ENCODE data around the gene IGF2. TPM values are rescaled to one million over a fixed set of nuclear protein-coding genes. Genes with fewer than 3 reads are reported as not detected.

IGF2 gene
- total and polyA plus RNA-seq, 2 of the 8 experiments (the other 6 are each of a cell fraction or from before 2014, with no cell fraction given), result 0.74 to 1.5 TPM

DNA sequence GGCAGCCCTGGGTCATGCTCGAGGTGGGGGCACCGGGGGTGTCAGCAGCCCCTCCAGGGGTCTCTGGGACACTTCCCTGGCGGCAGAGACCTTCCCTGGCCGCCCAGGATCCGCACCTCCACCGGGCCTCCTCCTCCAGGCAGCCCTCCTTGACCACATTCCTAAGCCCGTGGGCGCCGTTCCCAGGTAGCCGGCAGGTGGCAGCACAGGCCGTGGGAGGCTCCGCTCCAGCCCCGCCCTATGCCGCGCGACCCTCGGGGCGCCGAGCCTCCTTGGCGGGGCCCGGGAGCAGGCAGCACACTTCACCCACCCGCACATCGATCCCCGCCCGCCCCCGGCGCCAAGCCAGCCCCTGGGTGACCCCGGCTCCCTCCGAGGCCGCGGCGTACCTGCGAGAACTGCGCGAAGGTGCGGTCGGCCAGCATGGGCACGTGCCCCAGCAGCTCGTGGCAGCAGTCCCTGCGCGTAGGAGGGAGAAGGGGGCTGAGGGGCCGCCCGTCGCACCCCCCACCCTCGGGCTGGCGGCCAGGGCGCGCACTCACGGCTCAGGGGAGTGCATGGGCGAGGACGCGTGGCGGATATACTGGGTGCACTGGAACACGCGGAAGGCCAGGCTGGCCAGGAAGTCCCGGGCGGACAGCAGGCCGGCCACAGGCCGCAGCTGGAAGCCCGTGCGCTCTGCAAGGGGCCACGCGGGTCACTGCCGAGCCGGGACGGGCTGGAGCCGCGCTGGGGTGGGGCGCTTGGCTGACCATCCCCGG is 27.1 kb upstream of the IGF2 start (continued):
- no peak for TF ChIP-seq CHD7 (IDR thresholded peaks at IDR 0.05; ENCODE audit: insufficient replicate concordance, low read length)
- no peak for TF ChIP-seq FOSL1 (IDR thresholded peaks at IDR 0.05; ENCODE audit: insufficient read depth, low read depth, low read length)
- TF ChIP-seq KDM4A (IDR thresholded peaks at IDR 0.05; ENCODE audit: low read depth, low read length, severe bottlenecking), result peak; percentile 30
- TF ChIP-seq POLR2AphosphoS5 (IDR thresholded peaks at IDR 0.05; ENCODE audit: low read depth, low read length), result no peak
- no peak for TF ChIP-seq SP2 (IDR thresholded peaks at IDR 0.05; ENCODE audit: low read length)
- TF ChIP-seq TEAD4 (IDR thresholded peaks at IDR 0.05; ENCODE audit: low read depth, low read length), result no peak
- TF ChIP-seq, protein P1, sequence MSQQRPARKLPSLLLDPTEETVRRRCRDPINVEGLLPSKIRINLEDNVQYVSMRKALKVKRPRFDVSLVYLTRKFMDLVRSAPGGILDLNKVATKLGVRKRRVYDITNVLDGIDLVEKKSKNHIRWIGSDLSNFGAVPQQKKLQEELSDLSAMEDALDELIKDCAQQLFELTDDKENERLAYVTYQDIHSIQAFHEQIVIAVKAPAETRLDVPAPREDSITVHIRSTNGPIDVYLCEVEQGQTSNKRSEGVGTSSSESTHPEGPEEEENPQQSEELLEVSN (IDR thresholded peaks at IDR 0.05), result peak; percentile 91
- TF ChIP-seq NRF1 (IDR thresholded peaks at IDR 0.05; ENCODE audit: low read depth, low read length), result no peak
- TF ChIP-seq, protein P2, sequence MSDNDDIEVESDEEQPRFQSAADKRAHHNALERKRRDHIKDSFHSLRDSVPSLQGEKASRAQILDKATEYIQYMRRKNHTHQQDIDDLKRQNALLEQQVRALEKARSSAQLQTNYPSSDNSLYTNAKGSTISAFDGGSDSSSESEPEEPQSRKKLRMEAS (IDR thresholded peaks at IDR 0.05), result peak; percentile 96
- TF ChIP-seq CBX8 (IDR thresholded peaks at IDR 0.05; ENCODE audit: borderline replicate concordance, low read depth, low read length), result no peak

Data from H1 (cell line).